Liver (tissue), 9 donors: ENCODE results near the gene GMEB1. TPM values are rescaled to one million over a fixed set of nuclear protein-coding genes. Genes with fewer than 3 reads are reported as not detected.

Experiments
- DNase-seq: peaks from one replicate; pipeline ENCODE4 v3.0.0-alpha.2; 2017; ENCODE audit warnings: low spot score
- H3K27ac ChIP-seq, 2 donors: one replicate each; pipeline ENCODE4 v1.7.0; 2013; ENCODE audit warnings: inconsistent platforms in 2 of 2, low read length in 2 of 2, control low read depth in 1 of 2, low read depth in 1 of 2, mild to moderate bottlenecking in 1 of 2
- H3K27me3 ChIP-seq, 4 donors: one replicate each; pipeline versions ENCODE4 v1.6.1 to v1.7.0; 2013; ENCODE audit warnings: low read length in 3 of 4, inconsistent platforms in 1 of 4, mild to moderate bottlenecking in 1 of 4, moderate library complexity in 1 of 4; ENCODE audit not compliant: control insufficient read depth in 4 of 4, insufficient read depth in 4 of 4
- H3K36me3 ChIP-seq, 4 donors: one replicate each; pipeline versions ENCODE4 v1.6.1 to v1.7.0; 2013; ENCODE audit warnings: low read length in 3 of 4, mild to moderate bottlenecking in 3 of 4, low read depth in 1 of 4, moderate library complexity in 1 of 4; ENCODE audit not compliant: control insufficient read depth in 4 of 4, insufficient read depth in 3 of 4
- H3K4me1 ChIP-seq, 4 donors: one replicate each; pipeline versions ENCODE4 v1.6.1 to v1.7.0; 2013; ENCODE audit warnings: low read length in 3 of 4, mild to moderate bottlenecking in 3 of 4, moderate library complexity in 1 of 4; ENCODE audit not compliant: control insufficient read depth in 4 of 4, insufficient read depth in 4 of 4
- H3K4me3 ChIP-seq, 3 donors: one replicate each; pipeline versions ENCODE4 v1.6.1 to v1.7.0; 2013; ENCODE audit warnings: low read length in 3 of 3, control low read depth in 1 of 3, low read depth in 1 of 3, mild to moderate bottlenecking in 1 of 3
- H3K9ac ChIP-seq, 2 donors: one replicate each; pipeline ENCODE4 v1.7.0; 2013; ENCODE audit warnings: low read length in 2 of 2, mild to moderate bottlenecking in 2 of 2, moderate library complexity in 2 of 2, control low read depth in 1 of 2, low read depth in 1 of 2
- H3K9me3 ChIP-seq, 4 donors: one replicate each; pipeline versions ENCODE4 v1.6.1 to v1.7.0; 2013; ENCODE audit warnings: low read length in 3 of 4; ENCODE audit not compliant: control insufficient read depth in 4 of 4
- EGR1 ChIP-seq, 2 donors: IDR thresholded peaks; 2 replicates each; pipeline ENCODE4 v1.6.1; 2016 to 2018; ENCODE audit warnings: antibody characterized with exemption in 2 of 2, low read depth in 2 of 2
- FOXA1 ChIP-seq: IDR thresholded peaks from 2 replicates; pipeline ENCODE4 v1.6.1; 2016; ENCODE audit warnings: antibody characterized with exemption
- FOXA2 ChIP-seq: IDR thresholded peaks from 2 replicates; pipeline ENCODE4 v1.6.1; 2016; ENCODE audit warnings: antibody characterized with exemption
- GABPA ChIP-seq, 2 donors: IDR thresholded peaks in 1 of 2; conservative IDR thresholded peaks in 1 of 2; 2 replicates each; pipeline ENCODE4 v1.6.1; 2016; ENCODE audit warnings: antibody characterized with exemption in 2 of 2, mild to moderate bottlenecking in 1 of 2, moderate library complexity in 1 of 2
- HNF4A ChIP-seq, 2 donors: conservative IDR thresholded peaks; 2 replicates each; pipeline ENCODE4 v1.6.1; 2016; ENCODE audit warnings: antibody characterized with exemption in 2 of 2, mild to moderate bottlenecking in 2 of 2
- JUND ChIP-seq, 2 donors: IDR thresholded peaks; 2 replicates each; pipeline ENCODE4 v1.6.1; 2016; ENCODE audit warnings: antibody characterized with exemption in 2 of 2
- NR2F2 ChIP-seq: IDR thresholded peaks from 2 replicates; pipeline ENCODE4 v1.6.1; 2016; ENCODE audit warnings: antibody characterized with exemption
- RAD21 ChIP-seq, 2 donors: IDR thresholded peaks; 2 replicates each; pipeline ENCODE4 v1.6.1; 2016; ENCODE audit warnings: antibody characterized with exemption in 2 of 2, mild to moderate bottlenecking in 2 of 2
- RXRA ChIP-seq, 2 donors: IDR thresholded peaks; 2 replicates each; pipeline ENCODE4 v1.6.1; 2017 to 2018; ENCODE audit warnings: antibody characterized with exemption in 2 of 2, mild to moderate bottlenecking in 1 of 2
- SP1 ChIP-seq: IDR thresholded peaks from 2 replicates; pipeline ENCODE4 v1.6.1; 2018; ENCODE audit warnings: antibody characterized with exemption, mild to moderate bottlenecking
- YY1 ChIP-seq: IDR thresholded peaks from 2 replicates; pipeline ENCODE4 v1.6.1; 2016; ENCODE audit warnings: antibody characterized with exemption, mild to moderate bottlenecking
- WGBS: extraction: QIAGEN DNeasy Blood & Tissue Kit; methylation state at CpG from one replicate; pipeline ENCODE4 v1.1.7; 2013; 5-methylcytosine and 5-hydroxymethylcytosine counted together
- polyA plus RNA-seq, 2 donors: library from polyadenylated mRNA; stranded (reverse) in 1 of 2; unstranded in 1 of 2; fragments of 200-250 nt in 1 of 2; fragments of >200 nt in 1 of 2; fragmentation: Nextera tagmentation in 1 of 2; extraction: Ambion mirVana in 1 of 2; gene quantifications; one replicate each; pipeline versions ENCODE4 v1.2.1 to v1.2.3, GENCODE V29; 2013 to 2015
- total RNA-seq, 2 donors: library from RNA; depleted of rRNA; stranded (reverse); fragments of >200 nt; gene quantifications; one replicate each; pipeline ENCODE4 v1.2.3, GENCODE V29; 2014
- TF ChIP-seq, protein P1 (sequence below): IDR thresholded peaks from 2 replicates; pipeline ENCODE4 v1.6.1; 2016; ENCODE audit warnings: antibody characterized with exemption
- TF ChIP-seq, protein P2 (sequence below): IDR thresholded peaks from 2 replicates; pipeline ENCODE4 v1.6.1; 2016; ENCODE audit warnings: antibody characterized with exemption
- TF ChIP-seq, protein P3 (sequence below): IDR thresholded peaks from 2 replicates; pipeline ENCODE4 v1.6.1; 2016; ENCODE audit warnings: antibody characterized with exemption
- TF ChIP-seq, protein P4 (sequence below): fragments of 150-350 bp; IDR thresholded peaks from 2 replicates; pipeline ENCODE4 v1.5.1; 2017; ENCODE audit warnings: improper control_type of control experiment, low read depth, low read length; ENCODE audit not compliant: missing input control
- TF ChIP-seq, protein P5 (sequence below): IDR thresholded peaks from 2 replicates; pipeline ENCODE4 v1.6.1; 2016; ENCODE audit warnings: antibody characterized with exemption, mild to moderate bottlenecking
- donor health status: healthy.
- donor health status: healthy.
- donor health status: healthy.
- donor health status: healthy.
- donor health status: healthy.

Gene GMEB1
- total and polyA plus RNA-seq, 4 donors, result 1.8 to 6.1 (median 3.8) TPM

DNA sequence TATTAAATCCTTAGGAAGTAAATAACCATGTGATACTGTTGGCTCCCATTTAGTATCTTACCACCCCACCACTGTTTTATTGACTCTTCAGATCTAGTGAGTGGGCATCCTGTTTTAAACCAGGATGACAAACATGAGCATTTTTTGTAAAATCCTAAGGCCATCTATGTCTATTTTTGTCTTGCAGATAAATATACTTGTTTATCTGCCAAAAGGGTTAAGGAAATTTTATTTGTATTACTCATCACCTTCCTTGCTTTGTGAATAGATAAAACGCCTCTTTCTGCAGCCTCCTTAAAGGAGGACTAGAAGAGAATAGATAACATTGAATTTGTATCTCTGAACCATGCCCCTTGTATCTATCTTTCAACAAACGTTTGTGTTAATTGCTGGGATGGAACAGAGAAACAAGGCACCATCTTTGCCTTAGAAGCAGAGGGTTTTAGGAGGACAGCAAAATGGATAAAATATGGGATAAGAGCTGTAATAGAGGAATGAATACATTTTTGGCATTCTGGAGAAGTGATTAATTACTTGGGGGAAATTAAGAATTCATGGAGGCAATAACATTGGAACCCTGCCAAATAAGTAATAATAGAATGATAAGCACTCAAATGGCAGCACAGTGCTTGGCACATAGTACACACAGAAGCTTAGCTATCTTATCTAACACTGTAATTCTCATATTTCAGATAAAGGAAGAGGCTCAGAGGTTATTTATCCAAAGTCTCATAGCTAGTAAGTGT lies 82.9 kb downstream of the GMEB1 start:
- Histone ChIP-seq H3K4me1 (peaks cover 8 to 31% (median 12%) of the 10 kb centered on the region in 4 donors), H3K9me3 (no peaks in the 10 kb centered on the region), H3K36me3 (peaks cover 2 to 6% (median 4%) of the 10 kb centered on the region in 4 donors), H3K4me3 (no peak overlapping the region), H3K27ac (no peak overlapping the region), H3K9ac (no peak overlapping the region), H3K27me3 (no peaks in the 10 kb centered on the region)
- 48% methylated on average over 2 of the region's 2 CpGs for WGBS
- no peak for DNase-seq
- TF ChIP-seq NR2F2 (no peak), GABPA (IDR thresholded peaks at IDR 0.05 in 1 of 2, conservative IDR thresholded peaks at IDR 0.05 in 1 of 2) (no peak), JUND (IDR thresholded peaks at IDR 0.05) (peak in 1 of 2 donors; percentile 52), HNF4A (conservative IDR thresholded peaks at IDR 0.05) (no peak), RAD21 (IDR thresholded peaks at IDR 0.05) (no peak)

DNA sequence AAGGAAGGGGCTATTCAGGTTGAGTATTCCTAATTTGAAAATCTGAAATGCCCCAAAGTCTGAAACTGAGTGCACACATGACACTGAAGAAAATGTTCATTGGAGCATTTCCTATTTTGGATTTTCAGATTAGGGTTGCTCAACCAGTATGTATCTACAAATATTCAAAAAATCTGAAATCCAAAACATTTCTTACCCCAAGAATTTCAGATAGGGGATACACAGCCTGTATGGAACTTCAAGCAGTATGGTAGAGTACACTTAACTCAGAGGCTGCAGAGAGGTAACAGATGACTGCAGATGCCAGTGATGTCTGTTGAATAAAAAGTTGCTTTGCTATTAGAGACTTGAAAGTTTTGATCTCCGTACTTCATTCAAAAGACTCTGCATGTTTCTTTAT lies 87.1 kb downstream of the GMEB1 start:
- no peaks in the 10 kb centered on the region for H3K27me3 ChIP-seq
- peaks cover 2 to 10% (median 7%) of the 10 kb centered on the region in 4 donors for H3K36me3 ChIP-seq
- peaks cover 5 to 25% (median 12%) of the 10 kb centered on the region in 4 donors for H3K4me1 ChIP-seq
- no peak for DNase-seq
- H3K9ac ChIP-seq, result no peak overlapping the region
- H3K9me3 ChIP-seq, result no peaks in the 10 kb centered on the region
- no peak overlapping the region for H3K27ac ChIP-seq
- WGBS, result 64% methylated on average over 1 of the region's 1 CpG
- TF ChIP-seq FOXA1 (no peak), HNF4A (conservative IDR thresholded peaks at IDR 0.05) (no peak), GABPA (IDR thresholded peaks at IDR 0.05 in 1 of 2, conservative IDR thresholded peaks at IDR 0.05 in 1 of 2) (no peak)
- TF ChIP-seq, protein P1, sequence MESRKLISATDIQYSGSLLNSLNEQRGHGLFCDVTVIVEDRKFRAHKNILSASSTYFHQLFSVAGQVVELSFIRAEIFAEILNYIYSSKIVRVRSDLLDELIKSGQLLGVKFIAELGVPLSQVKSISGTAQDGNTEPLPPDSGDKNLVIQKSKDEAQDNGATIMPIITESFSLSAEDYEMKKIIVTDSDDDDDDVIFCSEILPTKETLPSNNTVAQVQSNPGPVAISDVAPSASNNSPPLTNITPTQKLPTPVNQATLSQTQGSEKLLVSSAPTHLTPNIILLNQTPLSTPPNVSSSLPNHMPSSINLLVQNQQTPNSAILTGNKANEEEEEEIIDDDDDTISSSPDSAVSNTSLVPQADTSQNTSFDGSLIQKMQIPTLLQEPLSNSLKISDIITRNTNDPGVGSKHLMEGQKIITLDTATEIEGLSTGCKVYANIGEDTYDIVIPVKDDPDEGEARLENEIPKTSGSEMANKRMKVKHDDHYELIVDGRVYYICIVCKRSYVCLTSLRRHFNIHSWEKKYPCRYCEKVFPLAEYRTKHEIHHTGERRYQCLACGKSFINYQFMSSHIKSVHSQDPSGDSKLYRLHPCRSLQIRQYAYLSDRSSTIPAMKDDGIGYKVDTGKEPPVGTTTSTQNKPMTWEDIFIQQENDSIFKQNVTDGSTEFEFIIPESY, result no peak
- no peak overlapping the region for H3K4me3 ChIP-seq

DNA sequence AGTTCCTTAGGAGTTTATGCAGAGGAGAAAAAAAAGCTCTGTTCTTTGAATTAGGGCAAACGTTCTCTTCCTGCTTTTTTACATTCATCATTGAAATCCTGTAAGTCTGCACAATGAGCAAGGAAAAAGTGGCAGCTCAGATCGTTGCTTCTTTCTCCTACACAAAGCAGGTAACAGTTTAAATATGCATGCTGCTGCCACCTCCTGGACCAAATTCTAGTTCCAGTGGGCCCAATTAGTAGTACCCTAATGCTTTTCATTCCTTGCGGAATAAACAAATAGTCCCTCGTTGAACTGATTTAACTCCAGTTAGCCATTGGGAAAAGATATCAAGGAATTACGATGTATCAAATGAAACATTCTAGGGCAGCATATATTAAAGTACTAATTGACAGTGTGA lies 88.3 kb downstream of the GMEB1 start:
- no peak for DNase-seq
- Histone ChIP-seq H3K27me3 (no peaks in the 10 kb centered on the region), H3K4me3 (no peak overlapping the region), H3K9me3 (no peaks in the 10 kb centered on the region), H3K27ac (no peak overlapping the region), H3K4me1 (peaks cover 4 to 19% (median 11%) of the 10 kb centered on the region in 4 donors), H3K9ac (no peak overlapping the region), H3K36me3 (peaks cover 0 to 10% (median 7%) of the 10 kb centered on the region in 4 donors)
- WGBS, result 56% methylated on average over 5 of the region's 5 CpGs
- TF ChIP-seq SP1 (no peak), RAD21 (IDR thresholded peaks at IDR 0.05) (peak; percentile 42 to 51), HNF4A (conservative IDR thresholded peaks at IDR 0.05) (no peak), FOXA2 (no peak), YY1 (no peak), RXRA (IDR thresholded peaks at IDR 0.05) (no peak), EGR1 (IDR thresholded peaks at IDR 0.05; ENCODE audit: low read depth in 2 of 2) (no peak), FOXA1 (no peak), JUND (IDR thresholded peaks at IDR 0.05) (no peak), GABPA (IDR thresholded peaks at IDR 0.05 in 1 of 2, conservative IDR thresholded peaks at IDR 0.05 in 1 of 2) (no peak)
- TF ChIP-seq, protein P1, result no peak
- TF ChIP-seq, protein P2, sequence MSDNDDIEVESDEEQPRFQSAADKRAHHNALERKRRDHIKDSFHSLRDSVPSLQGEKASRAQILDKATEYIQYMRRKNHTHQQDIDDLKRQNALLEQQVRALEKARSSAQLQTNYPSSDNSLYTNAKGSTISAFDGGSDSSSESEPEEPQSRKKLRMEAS, result no peak
- TF ChIP-seq, protein P3, sequence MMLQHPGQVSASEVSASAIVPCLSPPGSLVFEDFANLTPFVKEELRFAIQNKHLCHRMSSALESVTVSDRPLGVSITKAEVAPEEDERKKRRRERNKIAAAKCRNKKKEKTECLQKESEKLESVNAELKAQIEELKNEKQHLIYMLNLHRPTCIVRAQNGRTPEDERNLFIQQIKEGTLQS, result no peak
- TF ChIP-seq, protein P4, sequence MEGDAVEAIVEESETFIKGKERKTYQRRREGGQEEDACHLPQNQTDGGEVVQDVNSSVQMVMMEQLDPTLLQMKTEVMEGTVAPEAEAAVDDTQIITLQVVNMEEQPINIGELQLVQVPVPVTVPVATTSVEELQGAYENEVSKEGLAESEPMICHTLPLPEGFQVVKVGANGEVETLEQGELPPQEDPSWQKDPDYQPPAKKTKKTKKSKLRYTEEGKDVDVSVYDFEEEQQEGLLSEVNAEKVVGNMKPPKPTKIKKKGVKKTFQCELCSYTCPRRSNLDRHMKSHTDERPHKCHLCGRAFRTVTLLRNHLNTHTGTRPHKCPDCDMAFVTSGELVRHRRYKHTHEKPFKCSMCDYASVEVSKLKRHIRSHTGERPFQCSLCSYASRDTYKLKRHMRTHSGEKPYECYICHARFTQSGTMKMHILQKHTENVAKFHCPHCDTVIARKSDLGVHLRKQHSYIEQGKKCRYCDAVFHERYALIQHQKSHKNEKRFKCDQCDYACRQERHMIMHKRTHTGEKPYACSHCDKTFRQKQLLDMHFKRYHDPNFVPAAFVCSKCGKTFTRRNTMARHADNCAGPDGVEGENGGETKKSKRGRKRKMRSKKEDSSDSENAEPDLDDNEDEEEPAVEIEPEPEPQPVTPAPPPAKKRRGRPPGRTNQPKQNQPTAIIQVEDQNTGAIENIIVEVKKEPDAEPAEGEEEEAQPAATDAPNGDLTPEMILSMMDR, result peak; percentile 11
- TF ChIP-seq, protein P5, sequence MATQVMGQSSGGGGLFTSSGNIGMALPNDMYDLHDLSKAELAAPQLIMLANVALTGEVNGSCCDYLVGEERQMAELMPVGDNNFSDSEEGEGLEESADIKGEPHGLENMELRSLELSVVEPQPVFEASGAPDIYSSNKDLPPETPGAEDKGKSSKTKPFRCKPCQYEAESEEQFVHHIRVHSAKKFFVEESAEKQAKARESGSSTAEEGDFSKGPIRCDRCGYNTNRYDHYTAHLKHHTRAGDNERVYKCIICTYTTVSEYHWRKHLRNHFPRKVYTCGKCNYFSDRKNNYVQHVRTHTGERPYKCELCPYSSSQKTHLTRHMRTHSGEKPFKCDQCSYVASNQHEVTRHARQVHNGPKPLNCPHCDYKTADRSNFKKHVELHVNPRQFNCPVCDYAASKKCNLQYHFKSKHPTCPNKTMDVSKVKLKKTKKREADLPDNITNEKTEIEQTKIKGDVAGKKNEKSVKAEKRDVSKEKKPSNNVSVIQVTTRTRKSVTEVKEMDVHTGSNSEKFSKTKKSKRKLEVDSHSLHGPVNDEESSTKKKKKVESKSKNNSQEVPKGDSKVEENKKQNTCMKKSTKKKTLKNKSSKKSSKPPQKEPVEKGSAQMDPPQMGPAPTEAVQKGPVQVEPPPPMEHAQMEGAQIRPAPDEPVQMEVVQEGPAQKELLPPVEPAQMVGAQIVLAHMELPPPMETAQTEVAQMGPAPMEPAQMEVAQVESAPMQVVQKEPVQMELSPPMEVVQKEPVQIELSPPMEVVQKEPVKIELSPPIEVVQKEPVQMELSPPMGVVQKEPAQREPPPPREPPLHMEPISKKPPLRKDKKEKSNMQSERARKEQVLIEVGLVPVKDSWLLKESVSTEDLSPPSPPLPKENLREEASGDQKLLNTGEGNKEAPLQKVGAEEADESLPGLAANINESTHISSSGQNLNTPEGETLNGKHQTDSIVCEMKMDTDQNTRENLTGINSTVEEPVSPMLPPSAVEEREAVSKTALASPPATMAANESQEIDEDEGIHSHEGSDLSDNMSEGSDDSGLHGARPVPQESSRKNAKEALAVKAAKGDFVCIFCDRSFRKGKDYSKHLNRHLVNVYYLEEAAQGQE, result no peak
